CD14-positive monocyte (primary cell): Measurements from ENCODE around the gene UTP14C. TPM values are rescaled to one million over a fixed set of nuclear protein-coding genes. Genes with fewer than 3 reads are reported as not detected.

Source experiments
- DNase-seq, 3 donors: peaks; one replicate each; pipeline ENCODE4 v3.0.0-alpha.2; 2011 to 2022
- H2AFZ ChIP-seq: 2 replicates; pipeline ENCODE4 v1.6.0; 2012; ENCODE audit warnings: mild to moderate bottlenecking, low read depth, low read length, inconsistent platforms; ENCODE audit not compliant: insufficient read depth, poor library complexity, severe bottlenecking
- H3K27ac ChIP-seq, 2 donors: 1 replicate in 1 of 2; 2 replicates in 1 of 2; pipeline ENCODE4 v1.5.1; 2012 to 2013; ENCODE audit warnings: low read length in 2 of 2, control low read depth in 1 of 2, inconsistent platforms in 1 of 2, low read depth in 1 of 2, mild to moderate bottlenecking in 1 of 2
- H3K27me3 ChIP-seq, 2 donors: one replicate each; pipeline versions ENCODE4 v1.6.0 to v1.6.1; 2011 to 2013; ENCODE audit warnings: low read length in 2 of 2; ENCODE audit not compliant: control insufficient read depth in 2 of 2, insufficient read depth in 2 of 2
- H3K36me3 ChIP-seq, 2 donors: replicated peaks in 1 of 2; 1 replicate in 1 of 2; 2 replicates in 1 of 2; pipeline versions ENCODE4 v1.5.1 to v1.6.1; 2012 to 2013; ENCODE audit warnings: low read length in 2 of 2, control low read depth in 1 of 2, inconsistent platforms in 1 of 2, mild to moderate bottlenecking in 1 of 2; ENCODE audit not compliant: insufficient read depth in 2 of 2, control insufficient read depth in 1 of 2
- H3K4me1 ChIP-seq, 2 donors: 1 replicate in 1 of 2; 2 replicates in 1 of 2; pipeline versions ENCODE4 v1.5.1 to v1.6.1; 2012 to 2013; ENCODE audit warnings: low read length in 2 of 2, control low read depth in 1 of 2, inconsistent platforms in 1 of 2, mild to moderate bottlenecking in 1 of 2, moderate library complexity in 1 of 2; ENCODE audit not compliant: insufficient read depth in 2 of 2, control insufficient read depth in 1 of 2
- H3K4me2 ChIP-seq: replicated peaks from 2 replicates; pipeline ENCODE3; 2012; ENCODE audit warnings: low read length, moderate library complexity, mild to moderate bottlenecking; ENCODE audit not compliant: poor library complexity, severe bottlenecking; ENCODE audit errors: extremely low read depth
- H3K4me3 ChIP-seq, 3 experiments: fragments of 200-600 bp in 1 of 3; sonication (generic) in 1 of 3; replicated peaks in 1 of 3; 1 replicate in 2 of 3; 2 replicates in 1 of 3; pipeline ENCODE4 v1.5.1; 2011 to 2013; ENCODE audit warnings: low read length in 3 of 3, mild to moderate bottlenecking in 3 of 3, control low read depth in 2 of 3, low read depth in 2 of 3, inconsistent platforms in 1 of 3, moderate library complexity in 1 of 3
- H3K79me2 ChIP-seq: 2 replicates; pipeline ENCODE4 v1.6.0; 2012; ENCODE audit warnings: mild to moderate bottlenecking, control low read depth, inconsistent platforms, low read length, moderate library complexity; ENCODE audit not compliant: insufficient read depth
- H3K9ac ChIP-seq: 2 replicates; pipeline ENCODE4 v1.6.0; 2017; ENCODE audit warnings: low read length, mild to moderate bottlenecking; ENCODE audit not compliant: insufficient read depth, poor library complexity, severe bottlenecking
- H3K9me3 ChIP-seq, 2 donors: replicated peaks in 1 of 2; 1 replicate in 1 of 2; 2 replicates in 1 of 2; pipeline versions ENCODE4 v1.5.1 to v1.6.1; 2012 to 2013; ENCODE audit warnings: low read length in 2 of 2, control low read depth in 1 of 2; ENCODE audit not compliant: control insufficient read depth in 1 of 2, insufficient read depth in 1 of 2
- H4K20me1 ChIP-seq: 2 replicates; pipeline ENCODE4 v1.6.0; 2012; ENCODE audit warnings: mild to moderate bottlenecking, low read length, control low read depth, moderate library complexity; ENCODE audit not compliant: insufficient read depth
- H3K27ac Mint-ChIP-seq, 7 donors: one replicate each; pipeline ENCODE4 v1.8.0; 2020; ENCODE audit warnings: mild to moderate bottlenecking in 7 of 7, mixed read lengths in 7 of 7, moderate library complexity in 6 of 7, inconsistent platforms in 2 of 7
- H3K27me3 Mint-ChIP-seq, 3 donors: one replicate each; pipeline ENCODE4 v1.8.0; 2021 to 2022; ENCODE audit warnings: low read depth in 3 of 3, mild to moderate bottlenecking in 3 of 3, mixed read lengths in 3 of 3, moderate library complexity in 3 of 3, inconsistent platforms in 1 of 3
- H3K36me3 Mint-ChIP-seq, 2 donors: one replicate each; pipeline ENCODE4 v1.8.0; 2020; ENCODE audit warnings: mixed read lengths in 2 of 2, inconsistent platforms in 1 of 2, mild to moderate bottlenecking in 1 of 2
- H3K4me1 Mint-ChIP-seq: one replicate; pipeline ENCODE4 v1.8.0; 2020; ENCODE audit warnings: mild to moderate bottlenecking, mixed read lengths
- H3K4me3 Mint-ChIP-seq, 2 donors: one replicate each; pipeline ENCODE4 v1.8.0; 2020; ENCODE audit warnings: mild to moderate bottlenecking in 2 of 2, mixed read lengths in 2 of 2, moderate library complexity in 1 of 2
- H3K9me3 Mint-ChIP-seq, 7 donors: one replicate each; pipeline ENCODE4 v1.8.0; 2020 to 2022; ENCODE audit warnings: mixed read lengths in 7 of 7, mild to moderate bottlenecking in 6 of 7, moderate library complexity in 6 of 7, inconsistent platforms in 2 of 7
- WGBS: methylation state at CpG from one replicate; pipeline ENCODE4 v1.1.5; 2013; ENCODE audit warnings: missing lambda C conversion rate; ENCODE audit not compliant: insufficient coverage; 5-methylcytosine and 5-hydroxymethylcytosine counted together
- intact Hi-C, 2 donors: fragments of 100-400 bp; cut with micrococcal nuclease; formaldehyde crosslinking; loops; one replicate each; pipeline versions ENCODE4 v1.15.0 to v1.15.1; 2023
- polyA plus RNA-seq, 3 donors: library from polyadenylated mRNA; depleted of rRNA in 1 of 3; unstranded in 2 of 3; stranded (reverse) in 1 of 3; fragments of 300-500 nt in 2 of 3; fragments of >200 nt in 1 of 3; fragmentation: Illumina TruSeq in 2 of 3; gene quantifications; 1 replicate in 2 of 3; 2 replicates in 1 of 3; pipeline ENCODE4 v1.2.3, GENCODE V29; 2012 to 2021
- TF ChIP-seq, protein P1 (sequence below): fragments of 200-600 bp; IDR thresholded peaks from one replicate; pipeline ENCODE4 v1.8.0; 2022; ENCODE audit warnings: antibody characterized with exemption, mild to moderate bottlenecking

The UTP14C gene
- polyA plus RNA-seq, 3 donors: 1.2 to 1.5 (median 1.2) TPM

DNA sequence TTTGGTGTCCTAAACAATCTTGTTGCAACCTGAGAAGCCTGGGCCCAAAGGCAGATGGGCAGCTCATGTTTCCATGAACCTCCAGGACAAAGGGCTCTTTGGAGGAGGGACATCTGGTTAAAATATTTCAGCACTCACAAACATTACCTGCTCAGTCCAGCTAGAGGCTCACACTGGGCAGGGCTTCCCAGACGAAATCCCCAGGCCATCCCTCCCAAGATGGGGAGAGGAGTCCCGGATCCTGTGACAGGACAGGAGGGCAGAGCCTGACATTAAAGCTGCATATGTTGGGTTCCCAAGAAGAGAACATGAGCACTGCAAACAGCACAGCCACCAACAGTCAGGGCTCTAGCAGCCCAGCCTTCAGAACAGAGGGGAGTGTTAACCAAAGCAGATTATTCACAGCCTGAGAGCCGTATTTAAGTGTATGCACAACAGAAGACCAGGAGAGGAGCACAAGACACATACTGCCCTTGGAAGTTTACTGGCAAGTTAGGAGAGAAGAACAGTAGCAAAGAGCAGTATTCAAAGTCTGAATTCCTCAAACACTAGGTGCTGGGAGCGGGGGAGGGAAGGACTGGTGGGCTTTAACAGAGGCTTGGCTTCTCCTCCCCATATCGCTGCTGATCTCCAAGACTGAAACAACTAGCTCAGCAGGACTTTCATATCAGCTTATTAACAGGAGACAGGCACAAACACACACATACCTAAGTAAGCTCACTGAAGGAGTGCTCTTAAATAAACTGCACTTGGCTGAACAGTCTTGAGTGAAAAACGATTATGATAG is 25.6 kb upstream of the UTP14C start:
- H3K4me1 Mint-ChIP-seq: peaks cover 20% of the 10 kb centered on the region
- Histone ChIP-seq H2AFZ (no peak overlapping the region), H3K9me3 (no peaks in the 10 kb centered on the region), H3K79me2 (no peaks in the 10 kb centered on the region), H3K4me2 (no peak overlapping the region), H3K4me1 (peaks cover 10 to 13% of the 10 kb centered on the region in 2 donors), H3K27ac (no peak overlapping the region), H3K9ac (no peak overlapping the region), H3K4me3 (no peak overlapping the region), H3K36me3 (no peaks in the 10 kb centered on the region), H4K20me1 (no peaks in the 10 kb centered on the region), H3K27me3 (no peaks in the 10 kb centered on the region)
- 67% methylated on average over 1 of the region's 6 CpGs for WGBS
- no peak for DNase-seq
- intact Hi-C loops: no loop called here
- H3K36me3 Mint-ChIP-seq: no peaks in the 10 kb centered on the region
- TF ChIP-seq, protein P1, sequence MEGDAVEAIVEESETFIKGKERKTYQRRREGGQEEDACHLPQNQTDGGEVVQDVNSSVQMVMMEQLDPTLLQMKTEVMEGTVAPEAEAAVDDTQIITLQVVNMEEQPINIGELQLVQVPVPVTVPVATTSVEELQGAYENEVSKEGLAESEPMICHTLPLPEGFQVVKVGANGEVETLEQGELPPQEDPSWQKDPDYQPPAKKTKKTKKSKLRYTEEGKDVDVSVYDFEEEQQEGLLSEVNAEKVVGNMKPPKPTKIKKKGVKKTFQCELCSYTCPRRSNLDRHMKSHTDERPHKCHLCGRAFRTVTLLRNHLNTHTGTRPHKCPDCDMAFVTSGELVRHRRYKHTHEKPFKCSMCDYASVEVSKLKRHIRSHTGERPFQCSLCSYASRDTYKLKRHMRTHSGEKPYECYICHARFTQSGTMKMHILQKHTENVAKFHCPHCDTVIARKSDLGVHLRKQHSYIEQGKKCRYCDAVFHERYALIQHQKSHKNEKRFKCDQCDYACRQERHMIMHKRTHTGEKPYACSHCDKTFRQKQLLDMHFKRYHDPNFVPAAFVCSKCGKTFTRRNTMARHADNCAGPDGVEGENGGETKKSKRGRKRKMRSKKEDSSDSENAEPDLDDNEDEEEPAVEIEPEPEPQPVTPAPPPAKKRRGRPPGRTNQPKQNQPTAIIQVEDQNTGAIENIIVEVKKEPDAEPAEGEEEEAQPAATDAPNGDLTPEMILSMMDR: no peak
- peaks cover 1 to 6% (median 6%) of the 10 kb centered on the region in 3 donors for H3K27me3 Mint-ChIP-seq
- no peak overlapping the region for H3K27ac Mint-ChIP-seq
- H3K9me3 Mint-ChIP-seq: no peaks in the 10 kb centered on the region
- H3K4me3 Mint-ChIP-seq: no peak overlapping the region

DNA sequence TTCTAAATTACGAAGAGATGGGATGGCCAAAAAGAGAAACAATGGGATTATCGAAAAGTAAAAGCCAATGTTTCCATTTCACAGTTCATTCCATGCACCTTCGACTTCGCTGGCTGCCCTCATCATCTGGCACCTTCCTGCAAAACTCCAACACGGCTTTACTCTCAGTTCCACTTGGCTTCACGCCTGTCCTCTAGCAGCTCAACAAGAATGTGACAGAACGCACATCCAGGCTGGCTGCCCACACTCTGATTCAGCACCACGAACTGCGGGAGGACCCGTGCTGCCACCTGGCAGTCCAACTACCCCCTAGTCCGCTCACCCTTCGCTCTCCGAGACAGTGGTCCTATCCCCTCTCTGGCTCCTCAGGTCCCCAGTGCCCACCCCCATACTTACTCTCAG is 25.0 kb upstream of the UTP14C start:
- Histone ChIP-seq H3K27me3 (no peaks in the 10 kb centered on the region), H3K27ac (no peak overlapping the region), H4K20me1 (no peaks in the 10 kb centered on the region), H3K9me3 (no peaks in the 10 kb centered on the region), H3K4me3 (no peak overlapping the region), H3K4me2 (no peak overlapping the region), H3K36me3 (no peaks in the 10 kb centered on the region), H3K4me1 (peaks cover 10 to 13% of the 10 kb centered on the region in 2 donors), H2AFZ (no peak overlapping the region), H3K9ac (no peak overlapping the region), H3K79me2 (no peaks in the 10 kb centered on the region)
- TF ChIP-seq, protein P1: no peak
- DNase-seq: no peak
- Mint-ChIP-seq H3K27me3 (peaks cover 1 to 6% (median 6%) of the 10 kb centered on the region in 3 donors), H3K4me1 (peaks cover 15% of the 10 kb centered on the region), H3K4me3 (no peak overlapping the region), H3K9me3 (no peaks in the 10 kb centered on the region), H3K36me3 (no peaks in the 10 kb centered on the region), H3K27ac (no peak overlapping the region)
- intact Hi-C loops: no loop called here
- WGBS: 77% methylated on average over 11 of the region's 13 CpGs
